Ectodermal cell (in vitro differentiated cells): Measurements from ENCODE around the gene PTTG2.

Source experiments
- H3K27ac ChIP-seq: 2 replicates; pipeline ENCODE4 v1.7.0; 2013; ENCODE audit warnings: mild to moderate bottlenecking, low read depth, low read length; ENCODE audit not compliant: insufficient read depth, poor library complexity, severe bottlenecking
- H3K27me3 ChIP-seq: 2 replicates; pipeline ENCODE4 v1.7.0; 2013; ENCODE audit warnings: mild to moderate bottlenecking, low read length; ENCODE audit not compliant: insufficient read depth, control insufficient read depth, poor library complexity, severe bottlenecking
- H3K36me3 ChIP-seq: one replicate; pipeline ENCODE4 v1.7.0; 2013; ENCODE audit warnings: low read length; ENCODE audit not compliant: control insufficient read depth, insufficient read depth
- H3K4me1 ChIP-seq: one replicate; pipeline ENCODE4 v1.7.0; 2013; ENCODE audit warnings: low read length; ENCODE audit not compliant: control insufficient read depth, insufficient read depth
- H3K4me3 ChIP-seq: 2 replicates; pipeline ENCODE4 v1.7.0; 2013; ENCODE audit warnings: low read depth, low read length, control low read depth; ENCODE audit not compliant: insufficient read depth
- H3K9me3 ChIP-seq: 2 replicates; pipeline ENCODE4 v1.7.0; 2013; ENCODE audit warnings: mild to moderate bottlenecking, low read length, moderate library complexity; ENCODE audit not compliant: control insufficient read depth
- WGBS, 2 experiments: methylation state at CpG; one replicate each; pipeline ENCODE4 v1.1.7; 2013; ENCODE audit warnings: missing lambda C conversion rate in 2 of 2; 5-methylcytosine and 5-hydroxymethylcytosine counted together

Gene PTTG2

DNA sequence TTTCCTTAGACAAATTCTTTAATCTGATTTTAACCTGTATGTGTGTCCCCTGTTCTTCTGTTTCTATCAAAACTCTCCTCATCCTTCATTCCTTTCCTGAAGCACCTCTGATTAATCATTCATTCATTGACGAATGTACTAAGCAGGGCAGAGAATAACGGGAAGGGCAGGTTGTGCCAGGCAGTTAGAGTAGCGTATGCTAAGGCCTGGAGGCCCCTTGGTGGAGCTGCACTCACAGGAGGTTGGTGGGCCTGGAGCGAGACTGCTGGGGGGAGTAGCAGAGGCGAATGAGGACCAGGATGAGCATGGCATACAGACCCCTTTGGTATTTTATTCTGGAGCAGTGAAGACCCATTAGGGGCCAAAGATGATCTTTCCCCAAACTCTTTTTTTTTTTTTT is 22.5 kb downstream of the PTTG2 start:
- Histone ChIP-seq H3K36me3 (no peaks in the 10 kb centered on the region), H3K4me3 (no peak overlapping the region), H3K4me1 (peaks cover 3% of the 10 kb centered on the region), H3K9me3 (no peaks in the 10 kb centered on the region), H3K27ac (no peak overlapping the region), H3K27me3 (no peaks in the 10 kb centered on the region)
- 86 to 88% methylated on average over 5 of the region's 5 CpGs for WGBS, 2 experiments

DNA sequence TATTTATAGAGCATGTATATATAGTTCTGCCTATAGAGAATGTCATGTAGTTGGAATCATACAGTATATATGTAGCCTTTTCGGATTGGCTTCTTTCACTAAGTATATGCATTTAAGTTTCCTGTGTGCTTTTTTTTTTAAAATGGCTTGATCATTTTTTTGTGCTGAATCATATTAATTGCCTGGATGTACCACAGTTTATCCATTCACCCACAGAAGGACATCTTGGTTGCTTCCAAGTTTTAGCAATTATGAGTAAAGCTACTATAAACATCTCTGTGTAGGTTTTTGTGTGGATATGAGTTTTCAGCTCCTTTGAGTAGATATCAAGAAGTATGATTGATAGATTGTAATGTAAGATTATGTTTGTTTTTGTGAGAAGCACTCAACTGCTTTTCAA is 23.8 kb downstream of the PTTG2 start:
- no peaks in the 10 kb centered on the region for H3K9me3 ChIP-seq
- H3K4me1 ChIP-seq: peaks cover 3% of the 10 kb centered on the region
- 100% methylated on average over 1 of the region's 1 CpG for WGBS, 2 experiments
- H3K27ac ChIP-seq: no peak overlapping the region
- no peak overlapping the region for H3K4me3 ChIP-seq
- H3K36me3 ChIP-seq: no peaks in the 10 kb centered on the region
- no peaks in the 10 kb centered on the region for H3K27me3 ChIP-seq

- Histone ChIP-seq H3K9me3 (no peaks in the 10 kb centered on the region), H3K36me3 (no peaks in the 10 kb centered on the region), H3K27me3 (no peaks in the 10 kb centered on the region), H3K27ac (no peak overlapping the region), H3K4me3 (no peak overlapping the region), H3K4me1 (peaks cover 3% of the 10 kb centered on the region)
- WGBS, 2 experiments: 97 to 98% methylated on average over 3 of the region's 3 CpGs
Measured at GRCh38 chr4:37985730-37986275, 25.6 kb downstream of the PTTG2 start.

DNA sequence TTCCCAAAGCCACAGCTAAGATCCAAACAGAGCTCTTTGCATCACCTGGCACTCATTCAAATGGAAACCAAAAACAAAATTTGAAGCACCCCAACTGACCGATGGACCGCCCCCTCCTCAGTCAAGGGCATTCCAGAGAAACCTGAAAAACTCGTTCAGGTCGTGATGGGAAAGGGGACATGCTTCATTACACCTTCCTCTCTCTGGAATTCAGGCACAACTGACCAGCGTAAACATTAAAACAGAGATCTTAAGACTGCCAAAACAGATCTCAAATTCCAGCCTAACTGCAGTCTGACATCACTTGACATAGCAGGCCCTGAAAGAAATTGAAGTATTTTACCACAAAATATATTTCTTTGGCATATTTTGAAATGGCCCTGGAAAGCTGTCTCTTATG is 28.5 kb downstream of the PTTG2 start:
- H3K4me1 ChIP-seq: peaks cover 6% of the 10 kb centered on the region
- 75 to 76% methylated on average over 5 of the region's 5 CpGs for WGBS, 2 experiments
- no peak overlapping the region for H3K4me3 ChIP-seq
- no peaks in the 10 kb centered on the region for H3K36me3 ChIP-seq
- no peak overlapping the region for H3K27ac ChIP-seq
- H3K9me3 ChIP-seq: no peaks in the 10 kb centered on the region
- no peaks in the 10 kb centered on the region for H3K27me3 ChIP-seq

DNA sequence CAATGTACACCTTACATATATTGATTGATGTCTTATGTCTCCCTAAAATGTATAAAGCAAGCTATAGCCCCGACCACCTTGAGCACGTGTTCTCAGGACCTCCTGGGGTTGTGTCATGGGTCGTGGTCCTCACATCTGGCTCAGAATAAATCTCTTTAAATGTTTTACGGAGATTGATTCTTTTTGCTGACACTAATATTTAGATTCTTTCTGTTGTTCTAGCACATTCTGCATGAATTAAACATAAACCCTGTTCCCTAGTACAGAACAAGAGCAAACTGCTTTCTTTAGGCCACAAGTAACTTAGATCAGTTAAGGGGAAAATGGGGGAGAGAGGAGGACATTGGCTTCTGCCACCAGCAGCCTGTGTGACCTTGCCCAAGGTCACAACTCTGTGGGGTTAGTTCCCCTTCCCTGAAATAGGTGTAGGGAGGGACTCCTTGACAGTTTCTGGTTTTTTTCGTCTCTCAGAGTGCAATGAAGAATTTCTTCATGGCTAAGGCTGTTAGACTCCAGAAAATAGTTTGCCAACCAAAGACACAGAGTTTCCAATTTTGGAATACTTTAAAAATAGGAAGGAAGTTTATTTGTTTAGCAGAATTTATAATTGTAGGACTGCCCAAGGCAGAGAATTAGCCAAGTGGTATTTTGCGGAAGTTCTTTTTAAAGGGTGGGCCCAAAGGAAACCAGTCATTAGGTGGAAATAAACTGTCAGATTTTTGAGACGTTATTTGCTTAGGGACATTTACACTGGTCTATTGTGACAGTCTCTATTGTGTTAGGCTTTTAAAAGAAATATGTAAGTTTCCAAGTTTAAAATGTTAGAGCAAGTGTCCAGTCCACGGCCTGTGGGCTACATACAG is 29.4 kb downstream of the PTTG2 start:
- H3K27me3 ChIP-seq: no peaks in the 10 kb centered on the region
- H3K9me3 ChIP-seq: no peaks in the 10 kb centered on the region
- peaks cover 14% of the 10 kb centered on the region for H3K4me1 ChIP-seq
- H3K27ac ChIP-seq: no peak overlapping the region
- 90 to 92% methylated on average over 8 of the region's 8 CpGs for WGBS, 2 experiments
- no peak overlapping the region for H3K4me3 ChIP-seq
- no peaks in the 10 kb centered on the region for H3K36me3 ChIP-seq

GRCh38 chr4:37990731-37991245 is 30.6 kb downstream of the PTTG2 start:
- no peaks in the 10 kb centered on the region for H3K9me3 ChIP-seq
- H3K27me3 ChIP-seq: no peaks in the 10 kb centered on the region
- no peak overlapping the region for H3K27ac ChIP-seq
- peaks cover 20% of the 10 kb centered on the region for H3K4me1 ChIP-seq
- 88 to 89% methylated on average over 4 to 5 of the region's 5 CpGs for WGBS, 2 experiments
- no peaks in the 10 kb centered on the region for H3K36me3 ChIP-seq
- no peak overlapping the region for H3K4me3 ChIP-seq

- Histone ChIP-seq H3K4me3 (no peak overlapping the region), H3K4me1 (peaks cover 20% of the 10 kb centered on the region), H3K36me3 (no peaks in the 10 kb centered on the region), H3K27me3 (no peaks in the 10 kb centered on the region), H3K9me3 (no peaks in the 10 kb centered on the region), H3K27ac (no peak overlapping the region)
- WGBS, 2 experiments: 93% methylated on average over 8 of the region's 8 CpGs
Measured at GRCh38 chr4:37991623-37992410, 31.6 kb downstream of the PTTG2 start.

DNA sequence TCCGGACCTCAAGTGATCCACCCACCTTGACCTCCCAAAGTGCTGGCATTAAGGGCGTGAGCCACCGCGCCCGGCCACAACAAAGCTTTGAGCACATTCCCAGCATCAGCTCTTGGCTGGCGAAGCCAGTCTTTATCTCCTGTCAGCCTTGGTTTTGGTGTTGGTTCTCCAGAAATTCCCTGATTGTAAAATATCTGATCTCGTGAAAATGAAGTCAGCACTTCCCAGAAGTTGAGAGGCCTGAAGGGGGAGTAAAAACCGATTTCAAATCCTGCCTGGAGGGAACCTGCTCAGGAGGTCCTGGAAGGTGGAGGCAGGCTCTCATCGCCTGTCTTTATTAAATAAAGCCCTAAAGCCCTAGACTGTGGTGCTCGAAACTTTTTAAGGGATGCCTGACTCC is 33.6 kb downstream of the PTTG2 start:
- WGBS, 2 experiments: 85 to 88% methylated on average over 10 of the region's 10 CpGs
- Histone ChIP-seq H3K27ac (no peak overlapping the region), H3K4me1 (peaks cover 20% of the 10 kb centered on the region), H3K36me3 (no peaks in the 10 kb centered on the region), H3K9me3 (no peaks in the 10 kb centered on the region), H3K27me3 (no peaks in the 10 kb centered on the region), H3K4me3 (no peak overlapping the region)

DNA sequence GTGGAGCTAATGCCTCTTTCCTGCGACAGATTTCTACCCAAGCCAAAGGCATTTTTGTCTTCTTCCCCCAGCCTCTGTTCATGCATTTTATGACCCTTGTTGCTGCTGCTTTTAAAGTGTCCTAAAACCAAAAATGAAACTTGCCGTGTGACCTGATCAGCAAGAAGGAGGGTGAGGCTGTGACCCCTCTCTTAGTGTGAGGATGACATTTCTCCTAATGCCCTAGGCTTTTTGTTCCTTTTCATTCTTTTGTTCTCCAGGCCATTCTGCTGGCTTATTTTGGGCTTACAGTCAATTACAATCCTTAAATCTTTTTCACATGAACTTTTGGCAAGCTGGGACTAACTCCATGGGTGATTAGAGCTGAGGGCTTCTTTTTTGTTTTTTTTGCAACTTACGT is 34.4 kb downstream of the PTTG2 start:
- Histone ChIP-seq H3K4me3 (no peak overlapping the region), H3K4me1 (peaks cover 20% of the 10 kb centered on the region), H3K36me3 (no peaks in the 10 kb centered on the region), H3K27me3 (no peaks in the 10 kb centered on the region), H3K9me3 (no peaks in the 10 kb centered on the region), H3K27ac (no peak overlapping the region)
- WGBS, 2 experiments: 51 to 52% methylated on average over 2 of the region's 3 CpGs

DNA sequence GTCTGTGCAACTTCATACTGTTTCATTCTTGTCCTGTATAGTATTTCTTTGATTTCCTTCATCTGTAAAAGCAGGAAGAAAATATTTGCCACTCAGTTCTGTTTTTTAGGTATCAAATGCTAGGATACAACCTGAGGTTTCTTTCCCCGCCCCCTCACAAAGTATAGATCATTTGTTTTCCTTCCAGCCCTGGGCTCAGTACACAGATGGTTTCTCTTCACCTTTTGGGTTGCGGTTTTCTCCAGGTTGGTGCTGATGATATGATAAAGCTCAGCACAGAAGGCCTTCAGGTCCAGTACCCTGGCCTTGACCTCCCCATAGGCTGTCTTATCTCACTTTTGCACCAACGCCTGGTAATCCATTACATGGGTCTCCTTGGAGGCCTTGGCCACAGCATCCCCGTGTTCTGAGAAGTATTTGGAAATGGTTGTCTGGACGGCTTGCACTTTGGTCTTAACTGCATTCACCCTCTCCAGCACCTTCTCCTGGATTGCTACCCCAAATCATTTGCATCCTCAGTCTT is 35.2 kb downstream of the PTTG2 start:
- H3K4me1 ChIP-seq: peaks cover 20% of the 10 kb centered on the region
- no peaks in the 10 kb centered on the region for H3K9me3 ChIP-seq
- no peaks in the 10 kb centered on the region for H3K36me3 ChIP-seq
- H3K4me3 ChIP-seq: no peak overlapping the region
- H3K27me3 ChIP-seq: no peaks in the 10 kb centered on the region
- WGBS, 2 experiments: 93 to 95% methylated on average over 5 of the region's 5 CpGs
- H3K27ac ChIP-seq: no peak overlapping the region
